Adrenal gland (tissue), 5 donors: ENCODE results near the gene ZNF554.

Experiments
- CTCF ChIP-seq, 6 experiments: fragments of 450-650 bp in 4 of 6; fragments of 200-600 bp in 2 of 6; sonication (generic) in 1 of 6; IDR thresholded peaks; 1 replicate in 5 of 6; 2 replicates in 1 of 6; pipeline versions ENCODE4 v1.5.1 to v1.8.0; 2016 to 2021; ENCODE audit warnings: antibody characterized with exemption in 6 of 6, mild to moderate bottlenecking in 2 of 6, moderate library complexity in 1 of 6
- POLR2A ChIP-seq, 2 donors: fragments of 450-650 bp; IDR thresholded peaks; one replicate each; pipeline ENCODE4 v1.6.1; 2017; ENCODE audit warnings: antibody characterized with exemption in 2 of 2, mild to moderate bottlenecking in 2 of 2, moderate library complexity in 1 of 2
- donor health status: DM: no; HTN: no; CAD: no.

- no peak for TF ChIP-seq CTCF (IDR thresholded peaks at IDR 0.05)
- TF ChIP-seq POLR2A (IDR thresholded peaks at IDR 0.05) = no peak
Measured at GRCh38 chr19:2815191-2815614, 4.5 kb upstream of the ZNF554 start.
